Smooth muscle cell of the umbilical artery (primary cell): Measurements from ENCODE around the gene CCDC180. TPM values are rescaled to one million over a fixed set of nuclear protein-coding genes. Genes with fewer than 3 reads are reported as not detected.

Experiments
- total RNA-seq: library from RNA; depleted of rRNA; stranded (reverse); fragments of >200 nt; gene quantifications from 2 replicates; pipeline ENCODE4 v1.2.3, GENCODE V29; 2014

Gene CCDC180
- 1.4 and 1.8 TPM in 2 replicates for total RNA-seq

GRCh38 chr9:97307500-97308163, at the start of gene CCDC180:
CCDC180 (plus strand) TSS chr9:97307659; CDS start chr9:97308064, 405 bp downstream.

Other genes with a start within 250 kb of the CCDC180 start
- 8.3 and 9.2 TPM in 2 replicates for gene TDRD7, start 104.4 kb downstream of the CCDC180 start, total RNA-seq
- not detected in 2 replicates for gene TMOD1, start 194.0 kb downstream of the CCDC180 start, total RNA-seq